ENCODE measurements around the gene SLC22A7.

DNA sequence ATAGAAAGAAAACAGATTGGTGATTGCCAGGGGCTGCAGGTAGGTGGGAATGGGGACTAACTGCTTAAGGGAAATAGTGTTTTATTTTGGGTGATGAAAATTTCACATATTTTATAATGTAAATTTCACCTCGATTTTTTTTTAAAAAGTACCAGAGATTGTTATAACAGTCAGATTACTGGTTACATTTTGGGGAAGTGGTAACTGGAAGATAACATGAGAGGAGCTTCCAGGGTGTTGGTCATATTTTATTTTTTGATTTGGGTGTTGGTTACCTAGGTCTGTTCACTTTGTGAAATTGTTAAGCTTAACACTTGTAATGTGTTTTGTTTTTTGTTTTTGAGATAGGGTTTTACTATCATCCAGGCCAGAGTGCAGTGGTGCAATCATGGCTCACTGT, 27.8 kb downstream of the SLC22A7 start:
- TF ChIP-seq, protein P1, sequence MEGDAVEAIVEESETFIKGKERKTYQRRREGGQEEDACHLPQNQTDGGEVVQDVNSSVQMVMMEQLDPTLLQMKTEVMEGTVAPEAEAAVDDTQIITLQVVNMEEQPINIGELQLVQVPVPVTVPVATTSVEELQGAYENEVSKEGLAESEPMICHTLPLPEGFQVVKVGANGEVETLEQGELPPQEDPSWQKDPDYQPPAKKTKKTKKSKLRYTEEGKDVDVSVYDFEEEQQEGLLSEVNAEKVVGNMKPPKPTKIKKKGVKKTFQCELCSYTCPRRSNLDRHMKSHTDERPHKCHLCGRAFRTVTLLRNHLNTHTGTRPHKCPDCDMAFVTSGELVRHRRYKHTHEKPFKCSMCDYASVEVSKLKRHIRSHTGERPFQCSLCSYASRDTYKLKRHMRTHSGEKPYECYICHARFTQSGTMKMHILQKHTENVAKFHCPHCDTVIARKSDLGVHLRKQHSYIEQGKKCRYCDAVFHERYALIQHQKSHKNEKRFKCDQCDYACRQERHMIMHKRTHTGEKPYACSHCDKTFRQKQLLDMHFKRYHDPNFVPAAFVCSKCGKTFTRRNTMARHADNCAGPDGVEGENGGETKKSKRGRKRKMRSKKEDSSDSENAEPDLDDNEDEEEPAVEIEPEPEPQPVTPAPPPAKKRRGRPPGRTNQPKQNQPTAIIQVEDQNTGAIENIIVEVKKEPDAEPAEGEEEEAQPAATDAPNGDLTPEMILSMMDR (IDR thresholded peaks at IDR 0.05) = no peak
- TF ChIP-seq POLR2A (IDR thresholded peaks at IDR 0.05) (no peak), POLR2AphosphoS5 (IDR thresholded peaks at IDR 0.05) (no peak), EP300 (IDR thresholded peaks at IDR 0.05) (no peak)
